ENCODE data around the gene GLOD5. TPM values are rescaled to one million over a fixed set of nuclear protein-coding genes. Genes with fewer than 3 reads are reported as not detected.
A peak's percentile ranks its signal among the peaks of the same experiment; 100 is the strongest.

GLOD5 gene
- total and polyA plus RNA-seq, 11 donors: not detected

DNA sequence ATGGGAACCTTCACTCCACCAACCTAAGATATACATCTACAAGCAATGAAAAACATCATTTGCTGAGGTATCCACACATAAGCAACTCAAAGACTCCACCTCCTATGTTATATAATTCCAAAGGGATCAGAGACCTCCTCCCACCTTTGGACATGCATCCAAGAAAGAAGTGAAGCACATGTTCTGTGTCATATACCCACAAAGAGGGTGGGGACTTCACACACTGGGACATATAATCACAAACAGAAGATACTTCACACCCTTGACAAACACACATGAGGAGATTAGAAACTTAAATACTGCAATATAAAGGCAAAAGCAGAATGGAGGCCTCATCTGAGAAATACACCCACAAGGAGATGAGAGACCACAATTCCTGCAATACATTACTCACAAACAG lies 39.6 kb upstream of the GLOD5 start:
- Histone ChIP-seq H3K27ac (no peak overlapping the region), H3K4me1 (no peaks in the 10 kb centered on the region), H3K9me3 (peaks cover 0 to 4% (median 0%) of the 10 kb centered on the region in 12 donors), H3K4me3 (no peak overlapping the region), H3K27me3 (peaks cover 0 to 4% (median 0%) of the 10 kb centered on the region in 9 donors), H3K36me3 (no peaks in the 10 kb centered on the region)
- intact Hi-C loops (cut with DNase I): no loop called here
- ATAC-seq (no peak), DNase-seq (no peak)
- TF ChIP-seq, protein P1, sequence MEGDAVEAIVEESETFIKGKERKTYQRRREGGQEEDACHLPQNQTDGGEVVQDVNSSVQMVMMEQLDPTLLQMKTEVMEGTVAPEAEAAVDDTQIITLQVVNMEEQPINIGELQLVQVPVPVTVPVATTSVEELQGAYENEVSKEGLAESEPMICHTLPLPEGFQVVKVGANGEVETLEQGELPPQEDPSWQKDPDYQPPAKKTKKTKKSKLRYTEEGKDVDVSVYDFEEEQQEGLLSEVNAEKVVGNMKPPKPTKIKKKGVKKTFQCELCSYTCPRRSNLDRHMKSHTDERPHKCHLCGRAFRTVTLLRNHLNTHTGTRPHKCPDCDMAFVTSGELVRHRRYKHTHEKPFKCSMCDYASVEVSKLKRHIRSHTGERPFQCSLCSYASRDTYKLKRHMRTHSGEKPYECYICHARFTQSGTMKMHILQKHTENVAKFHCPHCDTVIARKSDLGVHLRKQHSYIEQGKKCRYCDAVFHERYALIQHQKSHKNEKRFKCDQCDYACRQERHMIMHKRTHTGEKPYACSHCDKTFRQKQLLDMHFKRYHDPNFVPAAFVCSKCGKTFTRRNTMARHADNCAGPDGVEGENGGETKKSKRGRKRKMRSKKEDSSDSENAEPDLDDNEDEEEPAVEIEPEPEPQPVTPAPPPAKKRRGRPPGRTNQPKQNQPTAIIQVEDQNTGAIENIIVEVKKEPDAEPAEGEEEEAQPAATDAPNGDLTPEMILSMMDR (IDR thresholded peaks at IDR 0.05): no peak
- TF ChIP-seq POLR2A (IDR thresholded peaks at IDR 0.05): no peak

DNA sequence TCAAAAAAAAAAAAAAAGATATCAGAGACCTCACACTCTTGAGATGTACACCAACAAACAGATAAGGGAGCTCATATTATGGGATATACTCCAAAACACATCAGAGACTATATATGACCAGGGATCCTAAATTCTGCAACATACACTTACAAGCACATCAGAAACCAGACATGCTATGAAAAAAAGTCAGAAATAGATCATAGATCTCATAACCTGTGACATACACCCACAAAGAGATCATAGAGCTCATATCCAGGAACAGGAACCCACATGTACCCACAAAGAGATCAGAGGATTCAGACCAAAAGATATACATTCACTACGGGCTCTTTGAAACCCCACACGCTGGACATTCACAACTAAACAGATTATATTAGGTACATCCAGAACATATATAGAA lies 35.0 kb upstream of the GLOD5 start:
- Histone ChIP-seq H3K27ac (no peak overlapping the region), H3K4me1 (no peaks in the 10 kb centered on the region), H3K4me3 (no peak overlapping the region), H3K9me3 (peaks cover 0 to 7% (median 0%) of the 10 kb centered on the region in 12 donors), H3K36me3 (no peaks in the 10 kb centered on the region), H3K27me3 (no peaks in the 10 kb centered on the region)
- ATAC-seq (no peak), DNase-seq (no peak)
- intact Hi-C loops (cut with DNase I): no loop called here
- TF ChIP-seq, protein P1 (IDR thresholded peaks at IDR 0.05): no peak
- TF ChIP-seq POLR2A (IDR thresholded peaks at IDR 0.05): no peak
- WGBS, 4 donors: 85 to 96% (median 93%) methylated on average over 2 of the region's 2 CpGs

DNA sequence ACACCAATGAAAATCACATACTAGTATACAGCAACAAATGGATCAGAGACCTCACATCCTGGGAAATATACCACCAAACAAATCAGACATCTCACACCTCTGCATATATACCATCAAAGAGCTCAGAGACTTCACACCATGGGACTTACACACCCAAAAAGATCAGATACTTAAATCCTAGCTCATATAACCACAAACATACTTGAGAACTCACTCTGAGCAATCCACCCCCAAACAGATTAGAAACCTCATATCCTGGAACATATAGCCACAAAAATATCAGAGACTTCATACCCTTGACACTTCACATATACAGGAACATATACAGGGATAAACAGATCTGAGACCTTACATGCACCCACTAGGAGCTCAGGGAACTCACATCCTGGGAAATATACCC lies 32.9 kb upstream of the GLOD5 start:
- H3K36me3 ChIP-seq: no peaks in the 10 kb centered on the region
- ATAC-seq (no peak), DNase-seq (no peak)
- H3K9me3 ChIP-seq: peaks cover 0 to 7% (median 0%) of the 10 kb centered on the region in 12 donors
- TF ChIP-seq, protein P1 (IDR thresholded peaks at IDR 0.05): no peak
- TF ChIP-seq POLR2A (IDR thresholded peaks at IDR 0.05): no peak
- H3K4me3 ChIP-seq: no peak overlapping the region
- intact Hi-C loops (cut with DNase I): no loop called here
- no peaks in the 10 kb centered on the region for H3K4me1 ChIP-seq
- H3K27ac ChIP-seq: no peak overlapping the region
- H3K27me3 ChIP-seq: no peaks in the 10 kb centered on the region

DNA sequence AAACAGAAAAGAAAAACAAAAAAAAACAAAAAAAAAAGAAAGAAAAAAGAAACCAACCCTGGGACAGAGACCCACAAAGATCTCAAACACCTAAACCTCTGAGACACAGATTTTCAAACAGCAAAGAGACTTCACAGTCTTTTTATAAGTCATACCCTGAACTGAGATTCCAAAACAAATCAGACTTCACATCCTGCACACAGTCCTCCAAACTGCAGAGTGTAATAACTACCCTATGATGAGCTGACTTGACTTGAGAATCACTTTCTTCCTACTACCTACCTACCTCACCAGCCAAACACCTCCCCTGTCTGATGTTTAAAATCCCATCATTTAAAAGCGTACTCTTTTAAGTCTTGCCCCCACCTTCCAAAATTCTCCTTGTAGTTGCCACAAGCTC lies 25.2 kb upstream of the GLOD5 start:
- no peaks in the 10 kb centered on the region for H3K9me3 ChIP-seq
- DNase-seq (no peak), ATAC-seq (no peak)
- intact Hi-C loops (cut with DNase I): loop anchor here in 7 of 10 donors (5.0 to 10.0 kb wide), 4 partner anchors 39 to 68 kb away; partner anchors contain the start of genes HDAC6 (in 5 of the 7) and SUV39H1 (in 2 of the 7)
- 82 to 95% (median 88%) methylated on average over 1 of the region's 1 CpG for whole genome bisulfite sequencing, 4 donors
- no peaks in the 10 kb centered on the region for H3K36me3 ChIP-seq
- peak overlapping the region in 1 of 12 donors; percentile 6 for H3K27ac ChIP-seq
- no peaks in the 10 kb centered on the region for H3K27me3 ChIP-seq
- H3K4me1 ChIP-seq: peaks cover 0 to 9% (median 2%) of the 10 kb centered on the region in 12 donors
- peak overlapping the region in 6 of 12 donors; percentile 65 to 89 (median 74) for H3K4me3 ChIP-seq
- no peak for TF ChIP-seq POLR2A (IDR thresholded peaks at IDR 0.05)
- TF ChIP-seq, protein P1 (IDR thresholded peaks at IDR 0.05): no peak
